ENCODE data around the gene SH3RF3.
"Not testable (repeated sequence)": the region's sequence is repeated elsewhere in the genome, so short reads cannot be mapped to it uniquely, and the experiment has no call there.

The SH3RF3 gene

DNA sequence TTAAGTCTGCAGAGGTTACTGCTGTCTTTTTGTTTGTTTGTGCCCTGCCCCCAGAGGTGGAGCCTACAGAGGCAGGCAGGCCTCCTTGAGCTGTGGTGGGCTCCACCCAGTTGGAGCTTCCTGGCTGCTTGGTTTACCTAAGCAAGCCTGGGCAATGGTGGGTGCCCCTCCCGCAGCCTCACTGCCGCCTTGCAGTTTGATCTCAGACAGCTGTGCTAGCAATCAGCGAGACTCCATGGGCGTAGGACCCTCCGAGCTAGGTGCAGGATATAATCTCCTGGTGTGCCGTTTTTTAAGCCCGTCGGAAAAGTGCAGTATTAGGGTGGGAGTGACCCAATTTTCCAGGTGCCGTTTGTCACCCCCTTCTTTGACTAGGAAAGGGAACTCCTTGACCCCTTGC lies 11.8 kb upstream of the SH3RF3 start:
- not testable (repeated sequence) for H2AK5ac ChIP-seq (ENCODE audit: low read depth, low read length); H3K9ac ChIP-seq (ENCODE audit: low read depth, low read length, poor library complexity); H3K18ac ChIP-seq (ENCODE audit: low read length); H3K4ac ChIP-seq (ENCODE audit: low read length); H2BK12ac ChIP-seq (ENCODE audit: low read length); H3K27ac ChIP-seq (replicated peaks; ENCODE audit: low read length); H3K4me1 ChIP-seq (ENCODE audit: control insufficient read depth in 2 of 2, insufficient read depth in 1 of 2, low read depth in 1 of 2, low read length in 2 of 2); H3K36me3 ChIP-seq (replicated peaks in 1 of 2; ENCODE audit: control insufficient read depth in 2 of 2, insufficient read depth in 2 of 2, low read length in 2 of 2); H2BK15ac ChIP-seq (ENCODE audit: low read length); H4K8ac ChIP-seq (ENCODE audit: low read depth, low read length); H2AFZ ChIP-seq (ENCODE audit: low read length); H3K4me2 ChIP-seq (ENCODE audit: insufficient read depth, low read length, poor library complexity, severe bottlenecking); H3K4me3 ChIP-seq (ENCODE audit: low read length in 2 of 2); H2BK5ac ChIP-seq (ENCODE audit: low read length); H2BK120ac ChIP-seq (ENCODE audit: low read depth, low read length); H3K27me3 ChIP-seq (ENCODE audit: control insufficient read depth in 3 of 3, insufficient read depth in 3 of 3, low read depth in 1 of 3, low read length in 3 of 3); H4K91ac ChIP-seq (ENCODE audit: low read depth, low read length, poor library complexity); DNase-seq (ENCODE audit: low spot score); H3K14ac ChIP-seq (ENCODE audit: low read length); H3K23ac ChIP-seq (ENCODE audit: low read depth, low read length, poor library complexity); H3K79me1 ChIP-seq (ENCODE audit: low read depth, low read length); H3K9me3 ChIP-seq (replicated peaks in 1 of 2; ENCODE audit: control insufficient read depth in 2 of 2, insufficient read depth in 1 of 2, low read depth in 1 of 2, low read length in 2 of 2)
- no CpG with 5 or more reads among the region's 9 CpGs for WGBS, 2 donors (ENCODE audit: extremely low coverage in 2 of 2, insufficient read length in 2 of 2, insufficient replicate concordance in 1 of 2)

- H2BK120ac ChIP-seq (ENCODE audit: low read depth, low read length), result no peak overlapping the region
- H2AFZ ChIP-seq (ENCODE audit: low read length), result no peak overlapping the region
- no peak overlapping the region for H3K4me2 ChIP-seq (ENCODE audit: insufficient read depth, low read length, poor library complexity, severe bottlenecking)
- H2AK5ac ChIP-seq (ENCODE audit: low read depth, low read length), result no peak overlapping the region
- no peak for DNase-seq (ENCODE audit: low spot score)
- H3K18ac ChIP-seq (ENCODE audit: low read length), result no peak overlapping the region
- no peaks in the 10 kb centered on the region for H3K36me3 ChIP-seq (replicated peaks in 1 of 2; ENCODE audit: control insufficient read depth in 2 of 2, insufficient read depth in 2 of 2, low read length in 2 of 2)
- H2BK15ac ChIP-seq (ENCODE audit: low read length), result no peak overlapping the region
- H3K4ac ChIP-seq (ENCODE audit: low read length), result no peak overlapping the region
- no peaks in the 10 kb centered on the region for H3K79me1 ChIP-seq (ENCODE audit: low read depth, low read length)
- no peak overlapping the region for H3K14ac ChIP-seq (ENCODE audit: low read length)
- H3K4me3 ChIP-seq (ENCODE audit: low read length in 2 of 2), result no peak overlapping the region
- H3K27me3 ChIP-seq (ENCODE audit: control insufficient read depth in 3 of 3, insufficient read depth in 3 of 3, low read depth in 1 of 3, low read length in 3 of 3), result peaks cover 0 to 3% (median 0%) of the 10 kb centered on the region in 3 experiments
- no peak overlapping the region for H2BK5ac ChIP-seq (ENCODE audit: low read length)
- H4K91ac ChIP-seq (ENCODE audit: low read depth, low read length, poor library complexity), result no peak overlapping the region
- H3K4me1 ChIP-seq (ENCODE audit: control insufficient read depth in 2 of 2, insufficient read depth in 1 of 2, low read depth in 1 of 2, low read length in 2 of 2), result no peaks in the 10 kb centered on the region
- no peak overlapping the region for H3K27ac ChIP-seq (replicated peaks; ENCODE audit: low read length)
- no peak overlapping the region for H4K8ac ChIP-seq (ENCODE audit: low read depth, low read length)
- WGBS, 2 donors (ENCODE audit: extremely low coverage in 2 of 2, insufficient read length in 2 of 2, insufficient replicate concordance in 1 of 2), result no CpG with 5 or more reads among the region's 4 CpGs
- H3K9ac ChIP-seq (ENCODE audit: low read depth, low read length, poor library complexity), result no peak overlapping the region
- no peak overlapping the region for H3K23ac ChIP-seq (ENCODE audit: low read depth, low read length, poor library complexity)
- peaks cover 4 to 6% of the 10 kb centered on the region in 2 donors for H3K9me3 ChIP-seq (replicated peaks in 1 of 2; ENCODE audit: control insufficient read depth in 2 of 2, insufficient read depth in 1 of 2, low read depth in 1 of 2, low read length in 2 of 2)
- H2BK12ac ChIP-seq (ENCODE audit: low read length), result no peak overlapping the region
Measured at GRCh38 chr2:109117780-109118179, 11.2 kb upstream of the SH3RF3 start.

GRCh38 chr2:109118321-109118720 lies 10.7 kb upstream of the SH3RF3 start:
- H3K4me1 ChIP-seq (ENCODE audit: control insufficient read depth in 2 of 2, insufficient read depth in 1 of 2, low read depth in 1 of 2, low read length in 2 of 2), result no peaks in the 10 kb centered on the region
- H2AK5ac ChIP-seq (ENCODE audit: low read depth, low read length), result no peak overlapping the region
- no peak overlapping the region for H3K9ac ChIP-seq (ENCODE audit: low read depth, low read length, poor library complexity)
- H3K14ac ChIP-seq (ENCODE audit: low read length), result no peak overlapping the region
- no peak overlapping the region for H3K18ac ChIP-seq (ENCODE audit: low read length)
- no peak for DNase-seq (ENCODE audit: low spot score)
- H2AFZ ChIP-seq (ENCODE audit: low read length), result no peak overlapping the region
- no peak overlapping the region for H4K8ac ChIP-seq (ENCODE audit: low read depth, low read length)
- no peak overlapping the region for H3K27ac ChIP-seq (replicated peaks; ENCODE audit: low read length)
- H3K4ac ChIP-seq (ENCODE audit: low read length), result no peak overlapping the region
- H2BK5ac ChIP-seq (ENCODE audit: low read length), result no peak overlapping the region
- no peak overlapping the region for H2BK12ac ChIP-seq (ENCODE audit: low read length)
- H3K9me3 ChIP-seq (replicated peaks in 1 of 2; ENCODE audit: control insufficient read depth in 2 of 2, insufficient read depth in 1 of 2, low read depth in 1 of 2, low read length in 2 of 2), result peaks cover 4 to 6% of the 10 kb centered on the region in 2 donors
- no CpG with 5 or more reads among the region's 9 CpGs for WGBS, 2 donors (ENCODE audit: extremely low coverage in 2 of 2, insufficient read length in 2 of 2, insufficient replicate concordance in 1 of 2)
- H3K79me1 ChIP-seq (ENCODE audit: low read depth, low read length), result no peaks in the 10 kb centered on the region
- H3K23ac ChIP-seq (ENCODE audit: low read depth, low read length, poor library complexity), result no peak overlapping the region
- H3K27me3 ChIP-seq (ENCODE audit: control insufficient read depth in 3 of 3, insufficient read depth in 3 of 3, low read depth in 1 of 3, low read length in 3 of 3), result peaks cover 0 to 3% (median 0%) of the 10 kb centered on the region in 3 experiments
- H4K91ac ChIP-seq (ENCODE audit: low read depth, low read length, poor library complexity), result no peak overlapping the region
- H3K4me3 ChIP-seq (ENCODE audit: low read length in 2 of 2), result no peak overlapping the region
- no peak overlapping the region for H3K4me2 ChIP-seq (ENCODE audit: insufficient read depth, low read length, poor library complexity, severe bottlenecking)
- no peak overlapping the region for H2BK120ac ChIP-seq (ENCODE audit: low read depth, low read length)
- no peak overlapping the region for H2BK15ac ChIP-seq (ENCODE audit: low read length)
- no peaks in the 10 kb centered on the region for H3K36me3 ChIP-seq (replicated peaks in 1 of 2; ENCODE audit: control insufficient read depth in 2 of 2, insufficient read depth in 2 of 2, low read length in 2 of 2)

DNA sequence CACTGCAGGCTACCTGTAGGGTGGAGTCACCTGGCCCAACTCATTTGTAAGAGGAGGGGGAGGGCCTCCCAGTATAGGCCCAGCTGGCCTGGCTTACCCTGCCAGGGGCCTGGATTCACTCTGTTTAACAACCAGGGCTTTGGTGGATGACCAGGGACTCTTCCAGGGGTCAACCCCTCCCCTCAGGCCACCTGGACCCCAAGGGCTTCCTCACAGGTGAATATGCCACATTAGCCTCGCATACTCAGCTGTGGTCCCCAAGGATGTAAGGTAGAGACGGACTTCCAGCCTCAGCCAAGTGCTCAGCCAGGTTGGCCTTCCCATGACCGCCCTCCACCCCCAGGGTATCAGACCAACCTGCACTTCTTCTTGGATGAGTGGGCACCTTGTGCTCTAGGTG lies 8.8 kb upstream of the SH3RF3 start:
- no CpG with 5 or more reads among the region's 3 CpGs for WGBS, 2 donors (ENCODE audit: extremely low coverage in 2 of 2, insufficient read length in 2 of 2, insufficient replicate concordance in 1 of 2)
- H3K4me3 ChIP-seq (ENCODE audit: low read length in 2 of 2), result no peak overlapping the region
- no peak for DNase-seq (ENCODE audit: low spot score)
- no peak overlapping the region for H2AFZ ChIP-seq (ENCODE audit: low read length)
- H4K8ac ChIP-seq (ENCODE audit: low read depth, low read length), result no peak overlapping the region
- H3K4me1 ChIP-seq (ENCODE audit: control insufficient read depth in 2 of 2, insufficient read depth in 1 of 2, low read depth in 1 of 2, low read length in 2 of 2), result peaks cover 0 to 2% of the 10 kb centered on the region in 2 donors
- H3K79me1 ChIP-seq (ENCODE audit: low read depth, low read length), result no peaks in the 10 kb centered on the region
- H3K9ac ChIP-seq (ENCODE audit: low read depth, low read length, poor library complexity), result no peak overlapping the region
- peak overlapping the region; percentile 23 for H3K4ac ChIP-seq (ENCODE audit: low read length)
- H2BK15ac ChIP-seq (ENCODE audit: low read length), result no peak overlapping the region
- H2BK5ac ChIP-seq (ENCODE audit: low read length), result no peak overlapping the region
- no peak overlapping the region for H3K18ac ChIP-seq (ENCODE audit: low read length)
- H2AK5ac ChIP-seq (ENCODE audit: low read depth, low read length), result no peak overlapping the region
- no peak overlapping the region for H4K91ac ChIP-seq (ENCODE audit: low read depth, low read length, poor library complexity)
- peaks cover 0 to 3% (median 0%) of the 10 kb centered on the region in 3 experiments for H3K27me3 ChIP-seq (ENCODE audit: control insufficient read depth in 3 of 3, insufficient read depth in 3 of 3, low read depth in 1 of 3, low read length in 3 of 3)
- no peak overlapping the region for H2BK12ac ChIP-seq (ENCODE audit: low read length)
- no peak overlapping the region for H3K27ac ChIP-seq (replicated peaks; ENCODE audit: low read length)
- H3K23ac ChIP-seq (ENCODE audit: low read depth, low read length, poor library complexity), result no peak overlapping the region
- H3K4me2 ChIP-seq (ENCODE audit: insufficient read depth, low read length, poor library complexity, severe bottlenecking), result no peak overlapping the region
- H3K9me3 ChIP-seq (replicated peaks in 1 of 2; ENCODE audit: control insufficient read depth in 2 of 2, insufficient read depth in 1 of 2, low read depth in 1 of 2, low read length in 2 of 2), result peaks cover 4 to 6% of the 10 kb centered on the region in 2 donors
- H2BK120ac ChIP-seq (ENCODE audit: low read depth, low read length), result no peak overlapping the region
- H3K14ac ChIP-seq (ENCODE audit: low read length), result no peak overlapping the region
- no peaks in the 10 kb centered on the region for H3K36me3 ChIP-seq (replicated peaks in 1 of 2; ENCODE audit: control insufficient read depth in 2 of 2, insufficient read depth in 2 of 2, low read length in 2 of 2)
